ENCODE results near the gene A4GALT. TPM values are rescaled to one million over a fixed set of nuclear protein-coding genes. Genes with fewer than 3 reads are reported as not detected.
A peak's percentile ranks its signal among the peaks of the same experiment; 100 is the strongest.
"Not testable (repeated sequence)": the region's sequence is repeated elsewhere in the genome, so short reads cannot be mapped to it uniquely, and the experiment has no call there.

The A4GALT gene
- total RNA-seq, 5 donors from 2014 or later (not counting 1 experiment from before 2014, with no cell fraction given): 0.26 to 0.60 (median 0.46) TPM; not detected in 2

GRCh38 chr22:42670046-42670445, 50.6 kb downstream of the A4GALT start:
- ATAC-seq (replicated peaks in 1 of 4) (no peak), DNase-seq (no peak)
- Histone ChIP-seq H3K36me3 (ENCODE audit: control insufficient read depth in 2 of 2, extremely low read depth in 1 of 2, insufficient read depth in 1 of 2, low read length in 1 of 2) (no peaks in the 10 kb centered on the region), H3K9me3 (no peaks in the 10 kb centered on the region), H3K27me3 (replicated peaks in 1 of 2; ENCODE audit: control insufficient read depth in 2 of 2, extremely low read depth in 1 of 2, insufficient read depth in 2 of 2, low read length in 1 of 2) (no peaks in the 10 kb centered on the region), H3K27ac (ENCODE audit: low read length) (no peak overlapping the region), H3K4me1 (ENCODE audit: control insufficient read depth in 1 of 2, extremely low read depth in 1 of 2, insufficient read depth in 2 of 2, low read length in 2 of 2) (peaks cover 0 to 9% of the 10 kb centered on the region in 2 experiments), H3K4me3 (ENCODE audit: control insufficient read depth in 1 of 2, extremely low read depth in 1 of 2, low read length in 1 of 2) (no peak overlapping the region)
- H3K4me1 Mint-ChIP-seq: peaks cover 0 to 13% (median 9%) of the 10 kb centered on the region in 3 donors
- no peak overlapping the region for H3K4me3 Mint-ChIP-seq
- no peaks in the 10 kb centered on the region for H3K36me3 Mint-ChIP-seq
- no peaks in the 10 kb centered on the region for H3K9me3 Mint-ChIP-seq
- peaks cover 0 to 2% of the 10 kb centered on the region in 2 donors for H3K27me3 Mint-ChIP-seq
- ChIA-PET CTCF (no interaction called here), POLR2A (no interaction called here)
- 40% methylated on average over 1 of the region's 4 CpGs for WGBS (ENCODE audit: insufficient coverage)
- H3K27ac Mint-ChIP-seq: no peak overlapping the region

DNA sequence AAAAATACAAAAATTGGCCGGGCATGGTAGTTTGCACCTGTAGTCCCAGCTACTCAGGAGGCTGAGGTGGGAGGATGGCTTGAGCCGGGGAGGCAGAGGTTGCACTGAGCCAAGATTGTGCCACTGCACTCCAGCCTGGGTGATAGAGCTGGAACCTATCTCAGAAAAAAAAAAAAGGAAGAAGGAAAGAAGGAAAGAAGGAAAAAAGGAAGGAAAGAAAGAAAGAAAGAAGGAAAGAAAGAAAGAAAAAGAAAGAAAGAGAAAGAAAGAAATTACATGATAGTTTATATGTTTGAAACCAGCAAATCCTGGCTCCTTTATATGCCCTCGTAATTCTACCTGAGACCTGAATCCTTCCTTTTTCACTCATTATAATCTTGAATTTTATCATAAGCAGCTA, 54.3 kb downstream of the A4GALT start:
- peaks cover 0 to 21% of the 10 kb centered on the region in 2 experiments for H3K4me1 ChIP-seq (ENCODE audit: control insufficient read depth in 1 of 2, extremely low read depth in 1 of 2, insufficient read depth in 2 of 2, low read length in 2 of 2)
- not testable (repeated sequence) for H3K4me3 Mint-ChIP-seq; H3K27ac ChIP-seq (ENCODE audit: low read length); DNase-seq; H3K36me3 ChIP-seq (ENCODE audit: control insufficient read depth in 2 of 2, extremely low read depth in 1 of 2, insufficient read depth in 1 of 2, low read length in 1 of 2); H3K4me3 ChIP-seq (ENCODE audit: control insufficient read depth in 1 of 2, extremely low read depth in 1 of 2, low read length in 1 of 2); H3K36me3 Mint-ChIP-seq; H3K27me3 Mint-ChIP-seq; H3K9me3 Mint-ChIP-seq; H3K27me3 ChIP-seq (replicated peaks in 1 of 2; ENCODE audit: control insufficient read depth in 2 of 2, extremely low read depth in 1 of 2, insufficient read depth in 2 of 2, low read length in 1 of 2); H3K27ac Mint-ChIP-seq; ATAC-seq (replicated peaks in 1 of 4); H3K9me3 ChIP-seq
- CTCF ChIA-PET: interaction anchor here in 1 of 2 donors (0.7 kb wide), 2 partner anchors 29 to 179 kb away, joined by 3 to 4 read pairs; no protein-coding TSS in a partner anchor
- peaks cover 0 to 13% (median 7%) of the 10 kb centered on the region in 3 donors for H3K4me1 Mint-ChIP-seq
- POLR2A ChIA-PET: interaction anchor here in 1 of 2 donors (0.6 kb wide), 1 partner anchor 510 kb away, joined by 8 read pairs; no protein-coding TSS in a partner anchor
- 100% methylated on average over 1 of the region's 3 CpGs for WGBS (ENCODE audit: insufficient coverage)

DNA sequence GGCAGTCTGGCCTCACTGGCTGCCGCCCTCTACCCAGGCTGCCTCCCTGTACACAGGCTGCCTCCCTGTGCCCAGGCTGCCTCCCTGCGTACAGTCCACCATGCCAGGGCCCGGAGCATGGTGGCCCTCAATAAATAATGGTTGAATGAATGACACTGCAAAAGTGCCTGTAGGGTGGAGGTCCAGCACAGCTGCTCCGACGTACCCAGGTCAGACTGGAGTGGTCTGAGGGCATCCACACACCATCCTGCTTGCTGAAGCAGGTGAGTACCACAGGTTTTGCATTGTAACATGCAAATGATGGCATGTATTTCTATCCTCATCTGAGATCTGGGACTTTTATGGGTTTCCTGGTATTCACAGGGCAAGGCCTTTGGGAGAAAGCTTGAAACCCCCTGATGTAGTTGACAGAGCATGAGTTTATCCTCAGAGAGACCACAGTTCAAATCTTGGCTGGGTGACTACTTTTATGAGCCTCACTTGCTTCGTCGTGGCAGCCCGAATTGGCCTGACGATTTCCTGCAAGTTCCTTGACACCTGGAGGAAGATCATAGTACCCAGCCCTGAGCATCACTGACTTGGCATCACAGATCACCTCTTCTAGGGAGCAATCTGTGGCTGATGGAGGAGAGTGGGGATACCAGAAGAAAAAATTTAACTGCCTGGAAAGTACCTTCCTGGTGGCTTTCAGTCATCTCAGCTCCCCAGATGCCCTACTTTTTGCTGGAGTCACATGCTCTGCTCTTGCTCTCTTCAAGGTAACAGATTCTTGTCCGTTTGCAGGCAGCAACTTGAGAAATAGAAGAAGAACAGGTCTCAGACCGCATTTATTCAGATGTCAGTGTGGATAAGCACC, 55.5 kb downstream of the A4GALT start:
- no peaks in the 10 kb centered on the region for H3K27me3 Mint-ChIP-seq
- H3K36me3 Mint-ChIP-seq: no peaks in the 10 kb centered on the region
- peak in 1 of 35 experiments; percentile 19 for DNase-seq
- H3K4me1 ChIP-seq (ENCODE audit: control insufficient read depth in 1 of 2, extremely low read depth in 1 of 2, insufficient read depth in 2 of 2, low read length in 2 of 2): peaks cover 0 to 14% of the 10 kb centered on the region in 2 experiments
- H3K36me3 ChIP-seq (ENCODE audit: control insufficient read depth in 2 of 2, extremely low read depth in 1 of 2, insufficient read depth in 1 of 2, low read length in 1 of 2): no peaks in the 10 kb centered on the region
- no peak for ATAC-seq (replicated peaks in 1 of 4)
- ChIA-PET POLR2A (no interaction called here), CTCF (no interaction called here)
- H3K4me1 Mint-ChIP-seq: peaks cover 0 to 6% (median under 1%) of the 10 kb centered on the region in 3 donors
- no peak overlapping the region for H3K4me3 ChIP-seq (ENCODE audit: control insufficient read depth in 1 of 2, extremely low read depth in 1 of 2, low read length in 1 of 2)
- 63% methylated on average over 9 of the region's 11 CpGs for WGBS (ENCODE audit: insufficient coverage)
- H3K9me3 ChIP-seq: no peaks in the 10 kb centered on the region
- H3K27ac Mint-ChIP-seq: no peak overlapping the region
- no peak overlapping the region for H3K4me3 Mint-ChIP-seq
- H3K9me3 Mint-ChIP-seq: no peaks in the 10 kb centered on the region
- H3K27me3 ChIP-seq (replicated peaks in 1 of 2; ENCODE audit: control insufficient read depth in 2 of 2, extremely low read depth in 1 of 2, insufficient read depth in 2 of 2, low read length in 1 of 2): peaks cover 2 to 7% of the 10 kb centered on the region in 2 experiments
- H3K27ac ChIP-seq (ENCODE audit: low read length): no peak overlapping the region

DNA sequence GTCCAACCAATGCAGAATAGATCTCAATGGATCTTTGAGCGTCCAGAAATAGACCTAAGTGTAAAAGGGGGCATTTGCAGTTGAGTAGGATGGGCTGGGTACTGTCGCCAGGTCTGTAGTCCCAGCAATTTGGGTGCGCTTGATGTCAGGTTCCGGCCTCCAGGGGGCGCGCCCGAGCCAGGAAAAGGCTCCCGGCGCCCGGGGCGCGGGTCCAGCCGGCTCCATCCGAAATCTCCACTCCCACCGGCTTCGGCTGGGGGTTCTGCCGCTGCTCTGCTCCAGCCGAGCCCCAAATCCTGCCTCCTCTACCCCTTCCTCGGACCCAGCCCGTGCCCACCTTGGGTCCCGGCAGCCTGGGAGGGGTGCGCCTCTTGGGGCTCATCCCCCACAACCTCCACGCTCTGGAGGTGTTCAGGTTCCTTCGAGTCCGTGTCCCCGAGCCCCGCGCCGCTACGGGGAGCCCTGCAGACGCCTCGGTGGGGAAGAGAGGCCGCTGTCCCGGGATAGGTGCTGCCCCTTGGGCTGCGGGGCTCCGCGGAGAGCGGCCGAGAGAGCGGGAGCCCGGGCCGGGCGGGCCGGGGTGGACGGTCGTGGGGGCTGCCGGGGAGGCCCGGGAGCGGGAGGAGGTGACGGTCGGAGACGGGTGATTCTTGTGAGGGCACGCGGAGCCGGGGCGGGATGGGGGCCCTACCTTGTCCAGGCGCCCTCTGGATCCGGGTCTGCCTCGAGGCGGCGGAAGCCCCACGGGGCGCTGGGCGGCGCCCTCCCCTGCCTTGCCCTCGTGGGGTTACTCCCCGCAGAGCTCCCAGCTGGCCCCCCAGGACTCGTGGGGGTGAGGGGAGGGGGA, 58.5 kb downstream of the A4GALT start:
- no peak overlapping the region for H3K27ac Mint-ChIP-seq

DNA sequence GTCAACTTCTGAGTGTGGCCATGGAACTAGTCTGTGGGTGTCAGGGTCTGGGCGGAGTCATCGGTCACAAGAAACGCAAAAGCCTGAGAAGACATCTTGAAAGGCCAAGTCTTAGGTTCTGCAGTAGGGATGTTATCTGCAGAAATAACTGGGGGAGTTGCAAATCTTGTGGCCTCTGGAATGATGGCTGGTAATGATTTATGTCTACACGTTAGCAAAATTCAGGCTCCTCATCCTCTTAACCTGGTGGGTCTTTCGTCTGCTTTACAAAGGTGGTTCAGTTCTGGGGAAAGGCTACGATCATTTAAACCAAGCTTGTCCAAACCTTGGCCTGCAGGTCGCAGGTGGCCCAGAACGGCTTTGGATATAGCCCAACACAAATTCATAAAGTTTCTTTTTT, 64.1 kb downstream of the A4GALT start:
- Histone ChIP-seq H3K36me3 (ENCODE audit: control insufficient read depth in 2 of 2, extremely low read depth in 1 of 2, insufficient read depth in 1 of 2, low read length in 1 of 2) (no peaks in the 10 kb centered on the region), H3K4me3 (ENCODE audit: control insufficient read depth in 1 of 2, extremely low read depth in 1 of 2, low read length in 1 of 2) (no peak overlapping the region), H3K4me1 (ENCODE audit: control insufficient read depth in 1 of 2, extremely low read depth in 1 of 2, insufficient read depth in 2 of 2, low read length in 2 of 2) (peaks cover 0 to 2% of the 10 kb centered on the region in 2 experiments), H3K27ac (ENCODE audit: low read length) (no peak overlapping the region), H3K9me3 (no peaks in the 10 kb centered on the region), H3K27me3 (replicated peaks in 1 of 2; ENCODE audit: control insufficient read depth in 2 of 2, extremely low read depth in 1 of 2, insufficient read depth in 2 of 2, low read length in 1 of 2) (peaks cover 0 to 21% of the 10 kb centered on the region in 2 experiments)
- Mint-ChIP-seq H3K4me1 (peaks cover 0 to 5% (median 0%) of the 10 kb centered on the region in 3 donors), H3K36me3 (no peaks in the 10 kb centered on the region), H3K9me3 (no peaks in the 10 kb centered on the region), H3K27ac (no peak overlapping the region), H3K4me3 (no peak overlapping the region), H3K27me3 (peaks cover 0 to 6% of the 10 kb centered on the region in 2 donors)
- POLR2A ChIA-PET: no interaction called here
- CTCF ChIA-PET: interaction anchor here in 1 of 2 donors (0.6 kb wide), 2 partner anchors 13 to 140 kb away, joined by 4 to 7 read pairs; no protein-coding TSS in a partner anchor
- DNase-seq: no peak
- ATAC-seq (replicated peaks in 1 of 4): no peak
- WGBS (ENCODE audit: insufficient coverage): 89% methylated on average over 5 of the region's 8 CpGs

More for the DNA sequence above, 58.5 kb downstream of the A4GALT start:
- CTCF ChIA-PET: no interaction called here
- H3K4me3 Mint-ChIP-seq: peak overlapping the region; percentile 63 to 68 (median 65)
- Histone ChIP-seq H3K36me3 (ENCODE audit: control insufficient read depth in 2 of 2, extremely low read depth in 1 of 2, insufficient read depth in 1 of 2, low read length in 1 of 2) (no peaks in the 10 kb centered on the region), H3K4me1 (ENCODE audit: control insufficient read depth in 1 of 2, extremely low read depth in 1 of 2, insufficient read depth in 2 of 2, low read length in 2 of 2) (peaks cover 0 to 14% of the 10 kb centered on the region in 2 experiments), H3K4me3 (ENCODE audit: control insufficient read depth in 1 of 2, extremely low read depth in 1 of 2, low read length in 1 of 2) (peak overlapping the region; percentile 62 to 75), H3K9me3 (no peaks in the 10 kb centered on the region), H3K27me3 (replicated peaks in 1 of 2; ENCODE audit: control insufficient read depth in 2 of 2, extremely low read depth in 1 of 2, insufficient read depth in 2 of 2, low read length in 1 of 2) (peaks cover 2 to 17% of the 10 kb centered on the region in 2 experiments), H3K27ac (ENCODE audit: low read length) (no peak overlapping the region)
- no peaks in the 10 kb centered on the region for H3K36me3 Mint-ChIP-seq
- H3K9me3 Mint-ChIP-seq: no peaks in the 10 kb centered on the region
- H3K4me1 Mint-ChIP-seq: peaks cover 0 to 5% (median 0%) of the 10 kb centered on the region in 3 donors
- peak; percentile 87 to 92 (median 90) for ATAC-seq (replicated peaks in 1 of 4)
- WGBS (ENCODE audit: insufficient coverage): 7% methylated on average over 50 of the region's 68 CpGs
- POLR2A ChIA-PET: no interaction called here
- peaks cover 0 to 2% of the 10 kb centered on the region in 2 donors for H3K27me3 Mint-ChIP-seq
- peak; percentile 45 to 85 (median 72) for DNase-seq

GRCh38 chr22:42655693-42656092, 65.0 kb downstream of the A4GALT start:
- peaks cover 0 to 27% of the 10 kb centered on the region in 2 experiments for H3K27me3 ChIP-seq (replicated peaks in 1 of 2; ENCODE audit: control insufficient read depth in 2 of 2, extremely low read depth in 1 of 2, insufficient read depth in 2 of 2, low read length in 1 of 2)
- ChIA-PET POLR2A (no interaction called here), CTCF (interaction anchor here in 1 of 2 donors (0.6 kb wide), 1 partner anchor 37 kb away, joined by 6 read pairs; no protein-coding TSS in a partner anchor)
- H3K27ac ChIP-seq (ENCODE audit: low read length): no peak overlapping the region
- H3K4me1 ChIP-seq (ENCODE audit: control insufficient read depth in 1 of 2, extremely low read depth in 1 of 2, insufficient read depth in 2 of 2, low read length in 2 of 2): no peaks in the 10 kb centered on the region
- H3K27ac Mint-ChIP-seq: no peak overlapping the region
- peak overlapping the region in 1 of 3 donors; percentile 31 for H3K4me3 Mint-ChIP-seq
- ATAC-seq (replicated peaks in 1 of 4): no peak
- peaks cover 0 to 6% of the 10 kb centered on the region in 2 donors for H3K27me3 Mint-ChIP-seq
- no peak overlapping the region for H3K4me3 ChIP-seq (ENCODE audit: control insufficient read depth in 1 of 2, extremely low read depth in 1 of 2, low read length in 1 of 2)
- WGBS (ENCODE audit: insufficient coverage): 69% methylated on average over 6 of the region's 9 CpGs
- H3K9me3 ChIP-seq: no peaks in the 10 kb centered on the region
- H3K4me1 Mint-ChIP-seq: peaks cover 0 to 5% (median 0%) of the 10 kb centered on the region in 3 donors
- H3K36me3 Mint-ChIP-seq: no peaks in the 10 kb centered on the region
- no peaks in the 10 kb centered on the region for H3K36me3 ChIP-seq (ENCODE audit: control insufficient read depth in 2 of 2, extremely low read depth in 1 of 2, insufficient read depth in 1 of 2, low read length in 1 of 2)
- no peak for DNase-seq
- H3K9me3 Mint-ChIP-seq: no peaks in the 10 kb centered on the region

All from T-cell (primary cell).